HG03175 (cell line): ENCODE results near the gene CACFD1.
"Not testable (repeated sequence)": the region's sequence is repeated elsewhere in the genome, so short reads cannot be mapped to it uniquely, and the experiment has no call there.

Source experiments
- ATAC-seq: cut with Tn5 transposase; IDR thresholded peaks from one replicate; pipeline ENCODE4 v1.9.1; 2021; ENCODE audit warnings: mild to moderate bottlenecking, moderate library complexity; ENCODE audit not compliant: unreplicated experiment

The CACFD1 gene

GRCh38 chr9:133439337-133439736 is 20.4 kb upstream of the CACFD1 start:
- ATAC-seq = no peak

- no peak for ATAC-seq
Observed at GRCh38 chr9:133440874-133441273, 18.9 kb upstream of the CACFD1 start.

- ATAC-seq = no peak
Observed at GRCh38 chr9:133441571-133441970, 18.2 kb upstream of the CACFD1 start.

GRCh38 chr9:133443248-133443647 is 16.5 kb upstream of the CACFD1 start:
- no peak for ATAC-seq

GRCh38 chr9:133443982-133444381 is 15.8 kb upstream of the CACFD1 start:
- ATAC-seq = no peak

- ATAC-seq = no peak
Observed at GRCh38 chr9:133445293-133445969, 14.3 kb upstream of the CACFD1 start.

GRCh38 chr9:133448487-133448972 is 11.2 kb upstream of the CACFD1 start:
- ATAC-seq = no peak

GRCh38 chr9:133449760-133450159 is 10.0 kb upstream of the CACFD1 start:
- ATAC-seq = no peak

- ATAC-seq = not testable (repeated sequence)
Observed at GRCh38 chr9:133451865-133452264, 7.9 kb upstream of the CACFD1 start.

- no peak for ATAC-seq
Observed at GRCh38 chr9:133452562-133452961, 7.2 kb upstream of the CACFD1 start.

- ATAC-seq = no peak
Observed at GRCh38 chr9:133453651-133454050, 6.1 kb upstream of the CACFD1 start.

GRCh38 chr9:133454325-133454724 is 5.5 kb upstream of the CACFD1 start:
- no peak for ATAC-seq

GRCh38 chr9:133454943-133455673 is 4.7 kb upstream of the CACFD1 start:
- no peak for ATAC-seq

GRCh38 chr9:133455936-133456335 is 3.8 kb upstream of the CACFD1 start:
- ATAC-seq = no peak

- no peak for ATAC-seq
Observed at GRCh38 chr9:133456409-133456808, 3.4 kb upstream of the CACFD1 start.

- ATAC-seq = no peak
Observed at GRCh38 chr9:133457233-133457632, 2.5 kb upstream of the CACFD1 start.

GRCh38 chr9:133457748-133458147 is 2.0 kb upstream of the CACFD1 start:
- no peak for ATAC-seq

GRCh38 chr9:133458643-133459312 is 1.0 kb upstream of the CACFD1 start:
- no peak for ATAC-seq

- ATAC-seq = peak; percentile 22
Observed at GRCh38 chr9:133460405-133461175, 812 bp downstream of the CACFD1 start.

- no peak for ATAC-seq
Observed at GRCh38 chr9:133461975-133462374, 2.2 kb downstream of the CACFD1 start.

GRCh38 chr9:133463234-133463863 is 3.6 kb downstream of the CACFD1 start:
- no peak for ATAC-seq
